Epithelial cell of proximal tubule (primary cell): ENCODE results near the gene GOT1. TPM values are rescaled to one million over a fixed set of nuclear protein-coding genes. Genes with fewer than 3 reads are reported as not detected.
A peak's percentile ranks its signal among the peaks of the same experiment; 100 is the strongest.

Experiments
- DNase-seq: peaks from one replicate; pipeline ENCODE4 v3.0.0-alpha.2; 2011; ENCODE audit warnings: low read depth
- H3K4me3 ChIP-seq: 2 replicates; pipeline ENCODE4 v1.5.1; 2011; ENCODE audit warnings: low read depth, mild to moderate bottlenecking, low read length
- CTCF ChIP-seq: conservative IDR thresholded peaks from 2 replicates; pipeline ENCODE4 v1.5.1; 2012; ENCODE audit warnings: low read depth, mild to moderate bottlenecking, low read length
- total RNA-seq: library from RNA; depleted of rRNA; stranded (reverse); fragments of >200 nt; gene quantifications from 2 replicates; pipeline ENCODE4 v1.2.3, GENCODE V29; 2015

Gene GOT1
- total RNA-seq: 51.0 and 81.0 TPM in 2 replicates

- peak; percentile 95 for DNase-seq
- no peak for TF ChIP-seq CTCF
- H3K4me3 ChIP-seq: peak within 1 kb of the TSS; percentile 88
Observed at GRCh38 chr10:99430451-99431189, at the start of gene GOT1. Gene GOT1, minus strand, starts transcription at chr10:99430624. Its CDS starts 59 bp downstream, at chr10:99430565.

GRCh38 chr10:99470327-99470726 is 39.9 kb upstream of the GOT1 start:
- H3K4me3 ChIP-seq: no peak overlapping the region
- DNase-seq: no peak
- no peak for TF ChIP-seq CTCF

- H3K4me3 ChIP-seq: no peak overlapping the region
- TF ChIP-seq CTCF: no peak
- DNase-seq: no peak
Observed at GRCh38 chr10:99467236-99467999, 37.0 kb upstream of the GOT1 start.

GRCh38 chr10:99466632-99467223 is 36.3 kb upstream of the GOT1 start:
- no peak overlapping the region for H3K4me3 ChIP-seq
- TF ChIP-seq CTCF: no peak
- no peak for DNase-seq

- no peak for TF ChIP-seq CTCF
- no peak for DNase-seq
- no peak overlapping the region for H3K4me3 ChIP-seq
Observed at GRCh38 chr10:99461230-99461629, 30.8 kb upstream of the GOT1 start.

- TF ChIP-seq CTCF: no peak
- no peak for DNase-seq
- no peak overlapping the region for H3K4me3 ChIP-seq
Observed at GRCh38 chr10:99460070-99460469, 29.6 kb upstream of the GOT1 start.
